ENCODE results near the gene COBL. TPM values are rescaled to one million over a fixed set of nuclear protein-coding genes. Genes with fewer than 3 reads are reported as not detected.

The COBL gene
- total RNA-seq, 3 donors from 2014 or later (not counting 1 experiment from before 2014, with no cell fraction given), result not detected

DNA sequence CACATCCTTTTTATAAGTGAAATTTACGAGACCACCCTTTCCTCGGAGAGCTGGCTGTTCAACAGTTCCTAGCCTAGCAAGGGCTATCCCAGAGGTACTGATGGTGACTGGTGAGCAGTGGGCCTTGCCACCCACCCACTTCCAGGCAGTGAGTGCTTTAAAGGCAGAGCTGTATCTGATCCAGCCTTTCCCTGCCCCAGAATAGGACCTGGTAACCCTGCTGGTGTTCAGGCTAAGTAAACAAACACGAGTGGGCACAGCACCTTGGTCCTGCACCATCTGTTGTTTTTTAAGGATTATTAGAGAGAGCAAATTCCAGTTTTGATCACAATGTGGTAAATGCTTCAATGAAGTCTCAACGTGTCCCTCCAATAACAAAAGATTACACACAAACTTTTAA, 75.7 kb downstream of the COBL start:
- 81% methylated on average over 4 of the region's 4 CpGs for WGBS (ENCODE audit: insufficient coverage)
- no peak for ATAC-seq
- TF ChIP-seq, protein P1, sequence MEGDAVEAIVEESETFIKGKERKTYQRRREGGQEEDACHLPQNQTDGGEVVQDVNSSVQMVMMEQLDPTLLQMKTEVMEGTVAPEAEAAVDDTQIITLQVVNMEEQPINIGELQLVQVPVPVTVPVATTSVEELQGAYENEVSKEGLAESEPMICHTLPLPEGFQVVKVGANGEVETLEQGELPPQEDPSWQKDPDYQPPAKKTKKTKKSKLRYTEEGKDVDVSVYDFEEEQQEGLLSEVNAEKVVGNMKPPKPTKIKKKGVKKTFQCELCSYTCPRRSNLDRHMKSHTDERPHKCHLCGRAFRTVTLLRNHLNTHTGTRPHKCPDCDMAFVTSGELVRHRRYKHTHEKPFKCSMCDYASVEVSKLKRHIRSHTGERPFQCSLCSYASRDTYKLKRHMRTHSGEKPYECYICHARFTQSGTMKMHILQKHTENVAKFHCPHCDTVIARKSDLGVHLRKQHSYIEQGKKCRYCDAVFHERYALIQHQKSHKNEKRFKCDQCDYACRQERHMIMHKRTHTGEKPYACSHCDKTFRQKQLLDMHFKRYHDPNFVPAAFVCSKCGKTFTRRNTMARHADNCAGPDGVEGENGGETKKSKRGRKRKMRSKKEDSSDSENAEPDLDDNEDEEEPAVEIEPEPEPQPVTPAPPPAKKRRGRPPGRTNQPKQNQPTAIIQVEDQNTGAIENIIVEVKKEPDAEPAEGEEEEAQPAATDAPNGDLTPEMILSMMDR (IDR thresholded peaks at IDR 0.05), result no peak

DNA sequence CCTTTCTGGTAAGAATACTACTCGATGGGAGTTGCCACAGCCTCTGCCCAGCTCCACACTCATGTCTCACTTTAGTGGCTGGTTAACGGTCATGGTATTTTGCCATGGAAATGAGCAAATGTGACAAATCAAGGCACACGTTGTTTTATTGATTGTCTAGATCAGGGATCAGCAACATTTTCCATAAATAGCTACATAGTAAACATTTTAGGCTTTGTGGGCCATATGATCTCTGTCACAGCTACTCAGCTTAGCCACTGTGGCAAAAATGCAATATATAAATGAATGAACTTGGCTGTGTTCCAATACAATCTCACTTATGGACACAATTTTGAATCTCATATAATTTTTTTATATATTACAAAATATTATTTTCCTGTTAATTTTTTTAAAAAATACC, 76.9 kb downstream of the COBL start:
- TF ChIP-seq, protein P1 (IDR thresholded peaks at IDR 0.05), result no peak
- Histone ChIP-seq H3K4me3 (ENCODE audit: low read length) (no peak overlapping the region), H3K27ac (ENCODE audit: low read length) (no peak overlapping the region), H3K9me3 (ENCODE audit: control insufficient read depth, insufficient read depth, low read length) (no peaks in the 10 kb centered on the region), H3K4me1 (ENCODE audit: control insufficient read depth, insufficient read depth, low read length) (no peaks in the 10 kb centered on the region), H3K27me3 (ENCODE audit: control insufficient read depth, insufficient read depth, low read length) (no peaks in the 10 kb centered on the region), H3K36me3 (ENCODE audit: control insufficient read depth, insufficient read depth, low read length) (no peaks in the 10 kb centered on the region)
- Mint-ChIP-seq H3K27me3 (ENCODE audit: low read depth in 2 of 2) (peaks cover 0 to 4% of the 10 kb centered on the region in 2 donors), H3K4me1 (peaks cover 13 to 15% of the 10 kb centered on the region in 2 donors), H3K4me3 (no peak overlapping the region), H3K9me3 (no peaks in the 10 kb centered on the region), H3K27ac (no peak overlapping the region), H3K36me3 (no peaks in the 10 kb centered on the region)
- no peak for DNase-seq
- intact Hi-C loops (cut with micrococcal nuclease), result no loop called here
- no peak for ATAC-seq
- WGBS (ENCODE audit: insufficient coverage), result 94% methylated on average over 3 of the region's 3 CpGs

More for the DNA sequence above, 75.7 kb downstream of the COBL start:
- Mint-ChIP-seq H3K4me3 (no peak overlapping the region), H3K9me3 (no peaks in the 10 kb centered on the region), H3K36me3 (no peaks in the 10 kb centered on the region), H3K27ac (no peak overlapping the region), H3K27me3 (ENCODE audit: low read depth in 2 of 2) (peaks cover 0 to 9% of the 10 kb centered on the region in 2 donors), H3K4me1 (peaks cover 13 to 15% of the 10 kb centered on the region in 2 donors)
- no peaks in the 10 kb centered on the region for H3K9me3 ChIP-seq (ENCODE audit: control insufficient read depth, insufficient read depth, low read length)
- H3K36me3 ChIP-seq (ENCODE audit: control insufficient read depth, insufficient read depth, low read length), result no peaks in the 10 kb centered on the region
- no peak for DNase-seq
- intact Hi-C loops (cut with micrococcal nuclease), result no loop called here
- no peaks in the 10 kb centered on the region for H3K4me1 ChIP-seq (ENCODE audit: control insufficient read depth, insufficient read depth, low read length)
- no peak overlapping the region for H3K4me3 ChIP-seq (ENCODE audit: low read length)
- no peak overlapping the region for H3K27ac ChIP-seq (ENCODE audit: low read length)
- no peaks in the 10 kb centered on the region for H3K27me3 ChIP-seq (ENCODE audit: control insufficient read depth, insufficient read depth, low read length)

DNA sequence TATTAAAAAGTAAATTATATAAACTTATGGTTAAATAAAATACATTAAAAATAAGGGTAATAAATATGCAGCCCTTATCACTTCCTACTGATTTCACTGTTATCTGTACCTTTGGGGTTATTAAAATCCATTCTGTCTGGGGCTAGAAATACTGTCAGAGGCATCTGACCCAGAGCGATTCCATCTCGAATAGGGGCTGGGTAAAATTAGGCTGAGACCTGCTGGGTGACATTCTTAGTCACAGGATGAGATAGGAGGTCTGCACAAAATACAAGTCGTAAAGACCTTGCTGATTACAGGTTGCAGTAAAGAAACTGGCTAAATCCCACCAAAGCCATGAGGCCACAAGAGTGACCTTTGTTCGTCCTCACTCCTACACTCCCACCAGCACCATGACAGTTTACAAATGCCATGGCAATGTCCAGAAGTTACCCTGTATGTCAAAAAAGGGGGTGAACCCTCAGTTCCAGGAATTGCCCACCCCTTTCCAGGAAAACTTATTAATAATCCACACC, 77.6 kb downstream of the COBL start:
- peaks cover 13 to 15% of the 10 kb centered on the region in 2 donors for H3K4me1 Mint-ChIP-seq
- Histone ChIP-seq H3K27me3 (ENCODE audit: control insufficient read depth, insufficient read depth, low read length) (no peaks in the 10 kb centered on the region), H3K27ac (ENCODE audit: low read length) (no peak overlapping the region), H3K4me3 (ENCODE audit: low read length) (no peak overlapping the region), H3K9me3 (ENCODE audit: control insufficient read depth, insufficient read depth, low read length) (no peaks in the 10 kb centered on the region), H3K36me3 (ENCODE audit: control insufficient read depth, insufficient read depth, low read length) (no peaks in the 10 kb centered on the region), H3K4me1 (ENCODE audit: control insufficient read depth, insufficient read depth, low read length) (no peaks in the 10 kb centered on the region)
- DNase-seq, result no peak
- no peaks in the 10 kb centered on the region for H3K9me3 Mint-ChIP-seq
- ATAC-seq, result no peak
- TF ChIP-seq, protein P1 (IDR thresholded peaks at IDR 0.05), result no peak
- peaks cover 0 to 4% of the 10 kb centered on the region in 2 donors for H3K27me3 Mint-ChIP-seq (ENCODE audit: low read depth in 2 of 2)
- intact Hi-C loops (cut with micrococcal nuclease), result no loop called here
- H3K27ac Mint-ChIP-seq, result no peak overlapping the region
- WGBS (ENCODE audit: insufficient coverage), result 92% methylated on average over 4 of the region's 4 CpGs
- H3K4me3 Mint-ChIP-seq, result no peak overlapping the region
- H3K36me3 Mint-ChIP-seq, result no peaks in the 10 kb centered on the region

Data from natural killer cell (primary cell).